Astrocyte of the spinal cord (primary cell): ENCODE measurements around the gene ANKS1B.
"Not testable (repeated sequence)": the region's sequence is repeated elsewhere in the genome, so short reads cannot be mapped to it uniquely, and the experiment has no call there.

Experiments
- DNase-seq: peaks from one replicate; pipeline ENCODE4 v3.0.0; 2011; ENCODE audit warnings: low read depth, low spot score
- H3K4me3 ChIP-seq: 2 replicates; pipeline ENCODE4 v1.5.1; 2011; ENCODE audit warnings: low read depth, mild to moderate bottlenecking, low read length, moderate library complexity
- CTCF ChIP-seq: IDR thresholded peaks from 2 replicates; pipeline ENCODE4 v1.5.1; 2012; ENCODE audit warnings: low read depth, mild to moderate bottlenecking, low read length, inconsistent platforms
- in situ Hi-C: cut with HindIII; loops from 2 replicates; pipeline ENCODE4 v1.10.0; 2017; ENCODE audit warnings: low sequenced_read_pairs

ANKS1B gene

GRCh38 chr12:99714921-99715320 is 269.8 kb downstream of the ANKS1B start:
- in situ Hi-C loops, H3K4me3 ChIP-seq, DNase-seq: not testable (repeated sequence)

GRCh38 chr12:99713946-99714520 is 270.7 kb downstream of the ANKS1B start:
- DNase-seq = no peak
- TF ChIP-seq CTCF = no peak
- in situ Hi-C loops = no loop called here
- no peak overlapping the region for H3K4me3 ChIP-seq

- DNase-seq = no peak
- no peak for TF ChIP-seq CTCF
- in situ Hi-C loops = no loop called here
- H3K4me3 ChIP-seq = no peak overlapping the region
Observed at GRCh38 chr12:99712281-99712680, 272.5 kb downstream of the ANKS1B start.

GRCh38 chr12:99711246-99711645 is 273.5 kb downstream of the ANKS1B start:
- no peak overlapping the region for H3K4me3 ChIP-seq
- in situ Hi-C loops = no loop called here
- no peak for DNase-seq
- TF ChIP-seq CTCF = no peak

- DNase-seq = no peak
Observed at GRCh38 chr12:99709619-99710018, 275.1 kb downstream of the ANKS1B start.

GRCh38 chr12:99709116-99709515 is 275.6 kb downstream of the ANKS1B start:
- in situ Hi-C loops = no loop called here
- DNase-seq = no peak
- no peak overlapping the region for H3K4me3 ChIP-seq
- no peak for TF ChIP-seq CTCF

More at GRCh38 chr12:99709619-99710018, 275.1 kb downstream of the ANKS1B start:
- H3K4me3 ChIP-seq = no peak overlapping the region
- no peak for TF ChIP-seq CTCF
- in situ Hi-C loops = no loop called here

- H3K4me3 ChIP-seq = no peak overlapping the region
- DNase-seq = no peak
- no peak for TF ChIP-seq CTCF
- in situ Hi-C loops = no loop called here
Observed at GRCh38 chr12:99707883-99708282, 276.9 kb downstream of the ANKS1B start.
